Measurements from ENCODE around the gene FAM13A. TPM values are rescaled to one million over a fixed set of nuclear protein-coding genes. Genes with fewer than 3 reads are reported as not detected.

The FAM13A gene
- polyA plus RNA-seq, 1 of the 3 experiments (the other 2 are of a cell fraction), result 0.67 TPM

DNA sequence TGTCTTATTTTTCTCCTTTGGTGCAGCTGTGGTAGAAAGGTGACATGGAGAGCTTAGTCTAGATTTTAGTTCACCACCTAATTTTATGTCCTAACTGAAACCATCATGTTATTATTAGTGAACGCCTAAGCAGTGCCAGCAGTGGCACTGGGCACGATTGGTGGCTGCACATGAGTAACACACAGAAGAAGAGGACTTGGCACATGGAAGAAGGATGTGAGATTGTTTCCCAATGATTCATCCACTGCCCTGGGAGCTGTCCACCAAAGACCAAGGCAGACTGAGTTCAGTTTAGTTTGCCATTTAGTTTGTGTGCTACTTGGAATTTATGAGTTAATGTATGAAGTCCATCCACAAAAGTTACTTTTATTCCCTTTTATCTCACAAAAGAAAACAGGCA lies 291.3 kb downstream of the FAM13A start (continued):
- TF ChIP-seq, protein P1, sequence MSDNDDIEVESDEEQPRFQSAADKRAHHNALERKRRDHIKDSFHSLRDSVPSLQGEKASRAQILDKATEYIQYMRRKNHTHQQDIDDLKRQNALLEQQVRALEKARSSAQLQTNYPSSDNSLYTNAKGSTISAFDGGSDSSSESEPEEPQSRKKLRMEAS (IDR thresholded peaks at IDR 0.05; ENCODE audit: low read depth), result 0 out of 2 replicates have a peak, but pooled peaks have one; percentile 30
- TF ChIP-seq RAD21 (IDR thresholded peaks at IDR 0.05; ENCODE audit: low read length), result no peak
- peak; percentile 46; the same call in 1 of the 2 replicates for TF ChIP-seq TEAD4 (IDR thresholded peaks at IDR 0.05; ENCODE audit: borderline replicate concordance, insufficient read depth)
- TF ChIP-seq SIN3A (IDR thresholded peaks at IDR 0.05; ENCODE audit: borderline replicate concordance, low read depth, low read length), result peak; percentile 49; the same call in 1 of the 2 replicates
- peak; percentile 92 for TF ChIP-seq JUND (IDR thresholded peaks at IDR 0.05)
- TF ChIP-seq FOSL2 (IDR thresholded peaks at IDR 0.05; ENCODE audit: borderline replicate concordance, low read depth), result peak; percentile 94
- no peak for TF ChIP-seq RFX5 (IDR thresholded peaks at IDR 0.05; ENCODE audit: low read length)

DNA sequence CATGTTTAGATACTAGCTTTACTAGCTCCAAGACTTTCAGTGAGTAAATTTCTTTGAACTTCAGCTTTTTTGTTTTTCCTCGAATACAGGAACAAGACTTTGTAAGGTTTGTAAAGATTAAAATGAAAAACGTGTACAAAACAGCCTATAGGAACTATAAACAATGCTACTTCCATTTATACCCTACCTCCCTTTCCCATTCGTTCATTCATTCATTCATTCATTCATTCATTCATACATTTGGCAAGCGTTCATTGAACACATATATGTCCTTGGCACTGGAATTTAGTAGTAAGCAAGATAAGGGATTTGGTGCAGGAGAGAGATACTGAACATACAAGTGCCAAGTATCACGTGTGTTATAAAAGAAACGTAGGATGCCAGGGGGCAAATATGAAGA lies 293.9 kb downstream of the FAM13A start:
- CTCF ChIA-PET, result interaction anchor here (1.9 kb wide), 1 partner anchor 27 kb away, joined by 7 read pairs; no protein-coding TSS in a partner anchor

DNA sequence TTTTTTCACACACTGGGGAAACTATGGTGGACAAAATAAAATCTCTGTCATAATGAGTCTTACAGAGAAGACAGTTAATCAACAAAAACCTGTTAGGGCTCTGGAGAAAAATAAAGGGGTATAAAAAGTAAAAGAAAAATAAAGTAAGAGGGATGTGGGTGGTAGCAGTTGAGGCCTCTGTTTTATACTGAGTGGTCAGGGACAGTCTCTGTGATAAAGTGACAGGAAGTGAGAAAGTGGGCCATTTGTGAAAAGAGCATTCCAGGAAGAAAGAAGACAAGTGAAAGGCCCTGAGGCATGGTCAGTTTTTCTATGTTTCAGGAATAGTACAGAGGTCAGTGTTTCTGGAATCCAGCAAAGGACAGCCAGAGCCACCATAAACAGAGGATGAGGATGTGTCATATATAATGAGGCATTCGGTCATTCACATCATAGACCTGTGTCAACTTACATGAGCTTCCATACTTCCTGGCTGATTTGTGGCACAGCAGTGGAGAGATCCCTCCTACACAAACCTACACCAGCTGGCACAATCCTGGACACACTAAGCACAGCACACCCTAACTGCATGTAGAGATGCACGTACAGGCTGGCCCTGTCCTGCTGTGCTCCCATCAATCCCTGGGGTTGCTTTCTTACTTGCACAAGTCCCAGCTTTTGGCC lies 295.0 kb downstream of the FAM13A start:
- H3K9ac ChIP-seq, result no peak overlapping the region
- no peak overlapping the region; a peak in 1 of 4 replicates for H3K27ac ChIP-seq (ENCODE audit: low read depth in 2 of 2, low read length in 1 of 2)
- H3K36me3 ChIP-seq (replicated peaks in 1 of 2; ENCODE audit: control insufficient read depth in 1 of 2, insufficient read depth in 2 of 2, low read length in 1 of 2), result no peaks in the 10 kb centered on the region
- H3K27me3 ChIP-seq (ENCODE audit: insufficient read depth), result no peaks in the 10 kb centered on the region
- WGBS (ENCODE audit: low lambda C conversion rate), result 100% methylated on average over 1 of the region's 2 CpGs
- ChIA-PET CTCF (interaction anchor here (1.9 kb wide), 1 partner anchor 26 kb away, joined by 7 read pairs; no protein-coding TSS in a partner anchor), POLR2A (no interaction called here)
- H3F3A ChIP-seq (replicated peaks; ENCODE audit: insufficient read depth), result peaks cover 11% of the 10 kb centered on the region
- peaks cover 4 to 21% of the 10 kb centered on the region in 2 experiments; a peak in 2 of 4 replicates for H3K4me1 ChIP-seq (ENCODE audit: control insufficient read depth in 1 of 2, insufficient read depth in 2 of 2, low read depth in 1 of 2, low read length in 1 of 2)
- H2AFZ ChIP-seq (ENCODE audit: low read depth), result no peak overlapping the region
- H4K20me1 ChIP-seq (ENCODE audit: insufficient read depth), result no peaks in the 10 kb centered on the region
- no peaks in the 10 kb centered on the region for H3K9me3 ChIP-seq
- DNase-seq, result no peak
- no peak overlapping the region for H3K4me3 ChIP-seq (ENCODE audit: low read depth in 2 of 2, low read length in 1 of 2)
- H3K9me2 ChIP-seq, result no peaks in the 10 kb centered on the region
- H3K79me2 ChIP-seq (ENCODE audit: insufficient read depth), result no peaks in the 10 kb centered on the region
- no peak overlapping the region for H3K4me2 ChIP-seq
- TF ChIP-seq MEF2A (IDR thresholded peaks at IDR 0.05; ENCODE audit: borderline replicate concordance, low read depth) (no peak), GATA2 (CRISPR knock-in tag; IDR thresholded peaks at IDR 0.05) (no peak), SMC3 (IDR thresholded peaks at IDR 0.05; ENCODE audit: low read depth, low read length) (no peak), RXRA (IDR thresholded peaks at IDR 0.05; ENCODE audit: borderline replicate concordance, low read depth) (no peak), NFIC (IDR thresholded peaks at IDR 0.05; ENCODE audit: borderline replicate concordance) (no peak), NRF1 (IDR thresholded peaks at IDR 0.05; ENCODE audit: low read depth, low read length) (no peak)
- TF ChIP-seq, protein P2, sequence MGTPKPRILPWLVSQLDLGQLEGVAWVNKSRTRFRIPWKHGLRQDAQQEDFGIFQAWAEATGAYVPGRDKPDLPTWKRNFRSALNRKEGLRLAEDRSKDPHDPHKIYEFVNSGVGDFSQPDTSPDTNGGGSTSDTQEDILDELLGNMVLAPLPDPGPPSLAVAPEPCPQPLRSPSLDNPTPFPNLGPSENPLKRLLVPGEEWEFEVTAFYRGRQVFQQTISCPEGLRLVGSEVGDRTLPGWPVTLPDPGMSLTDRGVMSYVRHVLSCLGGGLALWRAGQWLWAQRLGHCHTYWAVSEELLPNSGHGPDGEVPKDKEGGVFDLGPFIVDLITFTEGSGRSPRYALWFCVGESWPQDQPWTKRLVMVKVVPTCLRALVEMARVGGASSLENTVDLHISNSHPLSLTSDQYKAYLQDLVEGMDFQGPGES (IDR thresholded peaks at IDR 0.05; ENCODE audit: low read depth, low read length), result no peak
- TF ChIP-seq, protein P3, sequence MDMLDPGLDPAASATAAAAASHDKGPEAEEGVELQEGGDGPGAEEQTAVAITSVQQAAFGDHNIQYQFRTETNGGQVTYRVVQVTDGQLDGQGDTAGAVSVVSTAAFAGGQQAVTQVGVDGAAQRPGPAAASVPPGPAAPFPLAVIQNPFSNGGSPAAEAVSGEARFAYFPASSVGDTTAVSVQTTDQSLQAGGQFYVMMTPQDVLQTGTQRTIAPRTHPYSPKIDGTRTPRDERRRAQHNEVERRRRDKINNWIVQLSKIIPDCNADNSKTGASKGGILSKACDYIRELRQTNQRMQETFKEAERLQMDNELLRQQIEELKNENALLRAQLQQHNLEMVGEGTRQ (IDR thresholded peaks at IDR 0.05; ENCODE audit: borderline replicate concordance, low read depth, low read length), result no peak
- TF ChIP-seq, protein P4, sequence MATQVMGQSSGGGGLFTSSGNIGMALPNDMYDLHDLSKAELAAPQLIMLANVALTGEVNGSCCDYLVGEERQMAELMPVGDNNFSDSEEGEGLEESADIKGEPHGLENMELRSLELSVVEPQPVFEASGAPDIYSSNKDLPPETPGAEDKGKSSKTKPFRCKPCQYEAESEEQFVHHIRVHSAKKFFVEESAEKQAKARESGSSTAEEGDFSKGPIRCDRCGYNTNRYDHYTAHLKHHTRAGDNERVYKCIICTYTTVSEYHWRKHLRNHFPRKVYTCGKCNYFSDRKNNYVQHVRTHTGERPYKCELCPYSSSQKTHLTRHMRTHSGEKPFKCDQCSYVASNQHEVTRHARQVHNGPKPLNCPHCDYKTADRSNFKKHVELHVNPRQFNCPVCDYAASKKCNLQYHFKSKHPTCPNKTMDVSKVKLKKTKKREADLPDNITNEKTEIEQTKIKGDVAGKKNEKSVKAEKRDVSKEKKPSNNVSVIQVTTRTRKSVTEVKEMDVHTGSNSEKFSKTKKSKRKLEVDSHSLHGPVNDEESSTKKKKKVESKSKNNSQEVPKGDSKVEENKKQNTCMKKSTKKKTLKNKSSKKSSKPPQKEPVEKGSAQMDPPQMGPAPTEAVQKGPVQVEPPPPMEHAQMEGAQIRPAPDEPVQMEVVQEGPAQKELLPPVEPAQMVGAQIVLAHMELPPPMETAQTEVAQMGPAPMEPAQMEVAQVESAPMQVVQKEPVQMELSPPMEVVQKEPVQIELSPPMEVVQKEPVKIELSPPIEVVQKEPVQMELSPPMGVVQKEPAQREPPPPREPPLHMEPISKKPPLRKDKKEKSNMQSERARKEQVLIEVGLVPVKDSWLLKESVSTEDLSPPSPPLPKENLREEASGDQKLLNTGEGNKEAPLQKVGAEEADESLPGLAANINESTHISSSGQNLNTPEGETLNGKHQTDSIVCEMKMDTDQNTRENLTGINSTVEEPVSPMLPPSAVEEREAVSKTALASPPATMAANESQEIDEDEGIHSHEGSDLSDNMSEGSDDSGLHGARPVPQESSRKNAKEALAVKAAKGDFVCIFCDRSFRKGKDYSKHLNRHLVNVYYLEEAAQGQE (IDR thresholded peaks at IDR 0.05; ENCODE audit: low read depth, low read length), result no peak

More for the DNA sequence above, 293.9 kb downstream of the FAM13A start:
- H2AFZ ChIP-seq (ENCODE audit: low read depth), result no peak overlapping the region
- H3K79me2 ChIP-seq (ENCODE audit: insufficient read depth), result no peaks in the 10 kb centered on the region
- H3K9ac ChIP-seq, result no peak overlapping the region
- DNase-seq, result no peak
- no peaks in the 10 kb centered on the region for H3K9me3 ChIP-seq
- POLR2A ChIA-PET, result no interaction called here
- H3K9me2 ChIP-seq, result no peaks in the 10 kb centered on the region
- H3K36me3 ChIP-seq (replicated peaks in 1 of 2; ENCODE audit: control insufficient read depth in 1 of 2, insufficient read depth in 2 of 2, low read length in 1 of 2), result no peaks in the 10 kb centered on the region
- H3K4me3 ChIP-seq (ENCODE audit: low read depth in 2 of 2, low read length in 1 of 2), result no peak overlapping the region
- peaks cover 4 to 21% of the 10 kb centered on the region in 2 experiments; a peak in 2 of 4 replicates for H3K4me1 ChIP-seq (ENCODE audit: control insufficient read depth in 1 of 2, insufficient read depth in 2 of 2, low read depth in 1 of 2, low read length in 1 of 2)
- peaks cover 11% of the 10 kb centered on the region for H3F3A ChIP-seq (replicated peaks; ENCODE audit: insufficient read depth)
- H3K27me3 ChIP-seq (ENCODE audit: insufficient read depth), result no peaks in the 10 kb centered on the region
- TF ChIP-seq POLR2AphosphoS5 (IDR thresholded peaks at IDR 0.05; ENCODE audit: low read depth, low read length), result no peak
- TF ChIP-seq, protein P5, sequence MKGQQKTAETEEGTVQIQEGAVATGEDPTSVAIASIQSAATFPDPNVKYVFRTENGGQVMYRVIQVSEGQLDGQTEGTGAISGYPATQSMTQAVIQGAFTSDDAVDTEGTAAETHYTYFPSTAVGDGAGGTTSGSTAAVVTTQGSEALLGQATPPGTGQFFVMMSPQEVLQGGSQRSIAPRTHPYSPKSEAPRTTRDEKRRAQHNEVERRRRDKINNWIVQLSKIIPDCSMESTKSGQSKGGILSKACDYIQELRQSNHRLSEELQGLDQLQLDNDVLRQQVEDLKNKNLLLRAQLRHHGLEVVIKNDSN (IDR thresholded peaks at IDR 0.05; ENCODE audit: borderline replicate concordance, low read depth), result no peak
- no peak for TF ChIP-seq MEF2A (IDR thresholded peaks at IDR 0.05; ENCODE audit: borderline replicate concordance, low read depth)
- no peak for TF ChIP-seq GABPA (IDR thresholded peaks at IDR 0.05; ENCODE audit: low read depth)
- no peak for TF ChIP-seq NFIC (IDR thresholded peaks at IDR 0.05; ENCODE audit: borderline replicate concordance)
- H3K4me2 ChIP-seq, result no peak overlapping the region
- WGBS (ENCODE audit: low lambda C conversion rate), result 74% methylated on average over 6 of the region's 6 CpGs
- H3K27ac ChIP-seq (ENCODE audit: low read depth in 2 of 2, low read length in 1 of 2), result no peak overlapping the region
- H4K20me1 ChIP-seq (ENCODE audit: insufficient read depth), result no peaks in the 10 kb centered on the region
